Neural crest cell (in vitro differentiated cells): ENCODE results near the gene DUSP16. TPM values are rescaled to one million over a fixed set of nuclear protein-coding genes. Genes with fewer than 3 reads are reported as not detected.

Experiments
- DNase-seq: peaks from one replicate; pipeline ENCODE4 v3.0.0; 2021; ENCODE audit warnings: low read depth, mixed read lengths, low spot score
- H3K27ac Mint-ChIP-seq: one replicate; pipeline ENCODE4 v1.8.0; 2021; ENCODE audit warnings: mild to moderate bottlenecking, mixed read lengths; ENCODE audit not compliant: unreplicated experiment
- H3K27me3 Mint-ChIP-seq: 2 replicates; pipeline ENCODE4 v1.8.0; 2021; ENCODE audit warnings: low read depth, mild to moderate bottlenecking, mixed read lengths
- H3K36me3 Mint-ChIP-seq: 2 replicates; pipeline ENCODE4 v1.8.0; 2021; ENCODE audit warnings: low read depth, mild to moderate bottlenecking, mixed read lengths
- H3K4me1 Mint-ChIP-seq: 2 replicates; pipeline ENCODE4 v1.8.0; 2021; ENCODE audit warnings: mixed read lengths
- H3K4me3 Mint-ChIP-seq: one replicate; pipeline ENCODE4 v1.8.0; 2021; ENCODE audit warnings: mild to moderate bottlenecking, mixed read lengths
- H3K9me3 Mint-ChIP-seq: 2 replicates; pipeline ENCODE4 v1.8.0; 2021; ENCODE audit warnings: mixed read lengths
- total RNA-seq: library from RNA; stranded (reverse); gene quantifications from 2 replicates; pipeline ENCODE4 v1.2.1, GENCODE V29; 2021
- TF ChIP-seq, protein P1 (sequence below): fragments of 200-600 bp; sonication (generic); conservative IDR thresholded peaks from 2 replicates; pipeline ENCODE4 v1.5.0; 2021; ENCODE audit warnings: antibody characterized with exemption, mild to moderate bottlenecking

The DUSP16 gene
- total RNA-seq, 1 donor from 2014 or later = 30.8 TPM

GRCh38 chr12:12521888-12522287 is 40.8 kb downstream of the DUSP16 start:
- Mint-ChIP-seq H3K4me3 (peak overlapping the region; percentile 5), H3K36me3 (peaks cover 5% of the 10 kb centered on the region), H3K27ac (peak overlapping the region; percentile 86), H3K9me3 (no peaks in the 10 kb centered on the region), H3K27me3 (no peaks in the 10 kb centered on the region), H3K4me1 (peaks cover 47% of the 10 kb centered on the region)
- TF ChIP-seq, protein P1, sequence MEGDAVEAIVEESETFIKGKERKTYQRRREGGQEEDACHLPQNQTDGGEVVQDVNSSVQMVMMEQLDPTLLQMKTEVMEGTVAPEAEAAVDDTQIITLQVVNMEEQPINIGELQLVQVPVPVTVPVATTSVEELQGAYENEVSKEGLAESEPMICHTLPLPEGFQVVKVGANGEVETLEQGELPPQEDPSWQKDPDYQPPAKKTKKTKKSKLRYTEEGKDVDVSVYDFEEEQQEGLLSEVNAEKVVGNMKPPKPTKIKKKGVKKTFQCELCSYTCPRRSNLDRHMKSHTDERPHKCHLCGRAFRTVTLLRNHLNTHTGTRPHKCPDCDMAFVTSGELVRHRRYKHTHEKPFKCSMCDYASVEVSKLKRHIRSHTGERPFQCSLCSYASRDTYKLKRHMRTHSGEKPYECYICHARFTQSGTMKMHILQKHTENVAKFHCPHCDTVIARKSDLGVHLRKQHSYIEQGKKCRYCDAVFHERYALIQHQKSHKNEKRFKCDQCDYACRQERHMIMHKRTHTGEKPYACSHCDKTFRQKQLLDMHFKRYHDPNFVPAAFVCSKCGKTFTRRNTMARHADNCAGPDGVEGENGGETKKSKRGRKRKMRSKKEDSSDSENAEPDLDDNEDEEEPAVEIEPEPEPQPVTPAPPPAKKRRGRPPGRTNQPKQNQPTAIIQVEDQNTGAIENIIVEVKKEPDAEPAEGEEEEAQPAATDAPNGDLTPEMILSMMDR = no peak
- no peak for DNase-seq

GRCh38 chr12:12521044-12521485 is 41.6 kb downstream of the DUSP16 start:
- H3K27ac Mint-ChIP-seq = peak overlapping the region; percentile 86
- TF ChIP-seq, protein P1 = no peak
- H3K4me3 Mint-ChIP-seq = peak overlapping the region; percentile 68
- H3K36me3 Mint-ChIP-seq = peaks cover 6% of the 10 kb centered on the region
- H3K4me1 Mint-ChIP-seq = peaks cover 47% of the 10 kb centered on the region
- H3K9me3 Mint-ChIP-seq = no peaks in the 10 kb centered on the region
- DNase-seq = peak; percentile 39
- H3K27me3 Mint-ChIP-seq = no peaks in the 10 kb centered on the region

DNA sequence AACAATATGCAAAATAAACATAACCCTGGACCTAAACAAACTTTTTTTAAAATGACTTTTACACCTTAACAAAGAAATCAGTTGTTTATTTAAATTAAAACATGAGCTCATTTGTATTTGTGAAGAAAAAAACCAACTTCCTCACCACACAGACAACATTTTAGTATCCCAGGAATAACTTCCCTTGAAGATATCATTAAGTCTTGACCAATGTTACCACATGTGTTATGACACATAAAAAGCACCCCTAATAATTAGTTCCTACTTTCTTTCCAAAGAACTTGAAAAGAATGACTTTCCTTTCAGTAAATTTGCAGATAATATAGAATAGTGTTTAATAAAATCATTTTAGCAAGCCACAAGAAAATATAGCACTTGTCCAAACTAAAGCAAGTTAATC is 42.4 kb downstream of the DUSP16 start:
- peaks cover 6% of the 10 kb centered on the region for H3K36me3 Mint-ChIP-seq
- no peaks in the 10 kb centered on the region for H3K9me3 Mint-ChIP-seq
- peak overlapping the region; percentile 68 for H3K4me3 Mint-ChIP-seq
- TF ChIP-seq, protein P1 = no peak
- H3K4me1 Mint-ChIP-seq = peaks cover 47% of the 10 kb centered on the region
- no peak for DNase-seq
- H3K27me3 Mint-ChIP-seq = no peaks in the 10 kb centered on the region
- peak overlapping the region; percentile 31 for H3K27ac Mint-ChIP-seq

DNA sequence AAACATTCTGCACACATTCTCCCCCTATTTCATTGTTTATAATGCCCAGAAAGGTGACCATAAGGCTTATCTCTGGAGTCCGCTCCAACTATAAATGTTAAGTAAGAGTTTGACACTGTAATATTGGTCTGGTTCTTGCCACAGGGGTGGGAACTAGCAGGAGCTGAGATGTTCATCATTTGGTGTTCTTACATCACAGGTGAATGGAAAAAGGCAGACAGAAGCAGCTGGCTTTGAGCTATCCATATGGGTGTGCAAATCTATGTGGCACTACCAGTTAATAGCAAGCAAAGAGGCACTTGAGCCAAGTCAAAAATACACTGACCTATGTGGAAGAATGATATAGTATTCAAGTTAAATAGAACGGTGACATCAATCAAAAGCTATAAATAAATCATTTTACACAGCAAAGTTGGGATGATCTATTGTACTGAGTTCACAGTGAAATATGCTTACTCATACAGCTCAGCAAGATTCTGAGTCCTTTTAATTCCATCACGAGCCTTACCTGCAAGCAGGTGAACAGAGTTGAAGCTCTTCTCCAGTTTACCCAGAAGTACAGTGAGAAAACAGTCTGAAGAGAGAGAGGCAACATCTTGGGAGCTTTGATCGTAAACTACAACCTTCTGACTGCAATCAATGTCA is 43.2 kb downstream of the DUSP16 start:
- H3K27ac Mint-ChIP-seq = no peak overlapping the region
- TF ChIP-seq, protein P1 = no peak
- H3K36me3 Mint-ChIP-seq = peaks cover 6% of the 10 kb centered on the region
- no peaks in the 10 kb centered on the region for H3K27me3 Mint-ChIP-seq
- no peak for DNase-seq
- no peaks in the 10 kb centered on the region for H3K9me3 Mint-ChIP-seq
- peak overlapping the region; percentile 68 for H3K4me3 Mint-ChIP-seq
- H3K4me1 Mint-ChIP-seq = peaks cover 48% of the 10 kb centered on the region

- H3K9me3 Mint-ChIP-seq = no peaks in the 10 kb centered on the region
- no peak overlapping the region for H3K27ac Mint-ChIP-seq
- TF ChIP-seq, protein P1 = no peak
- H3K4me1 Mint-ChIP-seq = peaks cover 51% of the 10 kb centered on the region
- H3K4me3 Mint-ChIP-seq = peak overlapping the region; percentile 54
- H3K27me3 Mint-ChIP-seq = no peaks in the 10 kb centered on the region
- no peak for DNase-seq
- peaks cover 6% of the 10 kb centered on the region for H3K36me3 Mint-ChIP-seq
Measured at GRCh38 chr12:12518919-12519318, 43.7 kb downstream of the DUSP16 start.
